Tibial nerve (tissue), 3 donors: ENCODE measurements around the gene EYS.

Experiments used
- CTCF ChIP-seq, 5 experiments: fragments of 200-600 bp in 3 of 5; fragments of 450-650 bp in 2 of 5; sonication (generic) in 3 of 5; IDR thresholded peaks; one replicate each; pipeline ENCODE4 v1.5.1; 2016 to 2019; ENCODE audit warnings: antibody characterized with exemption in 5 of 5, mild to moderate bottlenecking in 3 of 5, moderate library complexity in 2 of 5
- POLR2A ChIP-seq, 2 donors: fragments of 450-650 bp; IDR thresholded peaks; one replicate each; pipeline ENCODE4 v1.6.1; 2017; ENCODE audit warnings: antibody characterized with exemption in 2 of 2, mild to moderate bottlenecking in 2 of 2, moderate library complexity in 2 of 2

GRCh38 chr6:64848467-64848866 lies 858.6 kb downstream of the EYS start:
- TF ChIP-seq CTCF (IDR thresholded peaks at IDR 0.05) (no peak), POLR2A (IDR thresholded peaks at IDR 0.05) (no peak)
